ENCODE data around the gene CAMTA1. TPM values are rescaled to one million over a fixed set of nuclear protein-coding genes. Genes with fewer than 3 reads are reported as not detected.

The CAMTA1 gene
- total and polyA plus RNA-seq, 4 donors: 18.0 to 93.5 (median 35.8) TPM

DNA sequence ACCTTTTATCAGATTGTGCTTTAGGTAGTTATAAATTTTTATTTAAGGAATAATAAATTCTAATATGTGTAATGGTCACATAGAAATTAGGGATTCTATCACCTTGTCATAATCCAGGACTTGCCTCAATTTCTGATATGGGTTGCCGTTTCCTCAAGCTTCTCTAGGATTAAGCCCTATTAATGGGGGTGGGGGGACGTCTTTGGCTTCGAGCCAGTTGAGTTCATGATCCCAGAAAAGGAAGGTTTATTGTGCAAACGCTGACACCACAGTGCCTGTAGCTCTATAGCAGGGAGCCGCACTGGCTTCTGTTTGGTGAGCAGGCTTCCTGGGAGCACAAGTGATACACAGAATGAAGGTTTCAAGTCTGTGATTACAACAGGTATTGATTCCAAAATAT lies 963.9 kb downstream of the CAMTA1 start:
- DNase-seq (ENCODE audit: low spot score): no peak
- Histone ChIP-seq H3K9ac (ENCODE audit: low read depth in 1 of 2, low read length in 2 of 2) (no peak overlapping the region), H3K9me3 (ENCODE audit: control insufficient read depth in 4 of 4, low read length in 3 of 4) (no peaks in the 10 kb centered on the region), H3K27me3 (ENCODE audit: control insufficient read depth in 4 of 4, insufficient read depth in 4 of 4, low read length in 3 of 4) (no peaks in the 10 kb centered on the region), H3K36me3 (ENCODE audit: control insufficient read depth in 4 of 4, insufficient read depth in 3 of 4, low read depth in 1 of 4, low read length in 3 of 4) (no peaks in the 10 kb centered on the region), H3K4me3 (ENCODE audit: low read depth in 1 of 3, low read length in 3 of 3) (no peak overlapping the region), H3K4me1 (ENCODE audit: control insufficient read depth in 4 of 4, insufficient read depth in 4 of 4, low read length in 3 of 4) (peaks cover 0 to 8% (median 7%) of the 10 kb centered on the region in 4 donors), H3K27ac (ENCODE audit: low read depth in 1 of 2, low read length in 2 of 2) (no peak overlapping the region)
- 54% methylated on average over 5 of the region's 5 CpGs for WGBS
- TF ChIP-seq, protein P1, sequence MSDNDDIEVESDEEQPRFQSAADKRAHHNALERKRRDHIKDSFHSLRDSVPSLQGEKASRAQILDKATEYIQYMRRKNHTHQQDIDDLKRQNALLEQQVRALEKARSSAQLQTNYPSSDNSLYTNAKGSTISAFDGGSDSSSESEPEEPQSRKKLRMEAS (IDR thresholded peaks at IDR 0.05): no peak
- no peak for TF ChIP-seq RAD21 (IDR thresholded peaks at IDR 0.05)
- TF ChIP-seq TAF1 (conservative IDR thresholded peaks at IDR 0.05): no peak
- TF ChIP-seq RXRA (IDR thresholded peaks at IDR 0.05): no peak
- TF ChIP-seq, protein P2, sequence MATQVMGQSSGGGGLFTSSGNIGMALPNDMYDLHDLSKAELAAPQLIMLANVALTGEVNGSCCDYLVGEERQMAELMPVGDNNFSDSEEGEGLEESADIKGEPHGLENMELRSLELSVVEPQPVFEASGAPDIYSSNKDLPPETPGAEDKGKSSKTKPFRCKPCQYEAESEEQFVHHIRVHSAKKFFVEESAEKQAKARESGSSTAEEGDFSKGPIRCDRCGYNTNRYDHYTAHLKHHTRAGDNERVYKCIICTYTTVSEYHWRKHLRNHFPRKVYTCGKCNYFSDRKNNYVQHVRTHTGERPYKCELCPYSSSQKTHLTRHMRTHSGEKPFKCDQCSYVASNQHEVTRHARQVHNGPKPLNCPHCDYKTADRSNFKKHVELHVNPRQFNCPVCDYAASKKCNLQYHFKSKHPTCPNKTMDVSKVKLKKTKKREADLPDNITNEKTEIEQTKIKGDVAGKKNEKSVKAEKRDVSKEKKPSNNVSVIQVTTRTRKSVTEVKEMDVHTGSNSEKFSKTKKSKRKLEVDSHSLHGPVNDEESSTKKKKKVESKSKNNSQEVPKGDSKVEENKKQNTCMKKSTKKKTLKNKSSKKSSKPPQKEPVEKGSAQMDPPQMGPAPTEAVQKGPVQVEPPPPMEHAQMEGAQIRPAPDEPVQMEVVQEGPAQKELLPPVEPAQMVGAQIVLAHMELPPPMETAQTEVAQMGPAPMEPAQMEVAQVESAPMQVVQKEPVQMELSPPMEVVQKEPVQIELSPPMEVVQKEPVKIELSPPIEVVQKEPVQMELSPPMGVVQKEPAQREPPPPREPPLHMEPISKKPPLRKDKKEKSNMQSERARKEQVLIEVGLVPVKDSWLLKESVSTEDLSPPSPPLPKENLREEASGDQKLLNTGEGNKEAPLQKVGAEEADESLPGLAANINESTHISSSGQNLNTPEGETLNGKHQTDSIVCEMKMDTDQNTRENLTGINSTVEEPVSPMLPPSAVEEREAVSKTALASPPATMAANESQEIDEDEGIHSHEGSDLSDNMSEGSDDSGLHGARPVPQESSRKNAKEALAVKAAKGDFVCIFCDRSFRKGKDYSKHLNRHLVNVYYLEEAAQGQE (IDR thresholded peaks at IDR 0.05): no peak
- TF ChIP-seq FOXA1 (IDR thresholded peaks at IDR 0.05): no peak
- no peak for TF ChIP-seq EGR1 (IDR thresholded peaks at IDR 0.05; ENCODE audit: low read depth in 2 of 2)
- TF ChIP-seq SP1 (IDR thresholded peaks at IDR 0.05): no peak
- TF ChIP-seq, protein P3, sequence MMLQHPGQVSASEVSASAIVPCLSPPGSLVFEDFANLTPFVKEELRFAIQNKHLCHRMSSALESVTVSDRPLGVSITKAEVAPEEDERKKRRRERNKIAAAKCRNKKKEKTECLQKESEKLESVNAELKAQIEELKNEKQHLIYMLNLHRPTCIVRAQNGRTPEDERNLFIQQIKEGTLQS (IDR thresholded peaks at IDR 0.05): no peak
- TF ChIP-seq, protein P4, sequence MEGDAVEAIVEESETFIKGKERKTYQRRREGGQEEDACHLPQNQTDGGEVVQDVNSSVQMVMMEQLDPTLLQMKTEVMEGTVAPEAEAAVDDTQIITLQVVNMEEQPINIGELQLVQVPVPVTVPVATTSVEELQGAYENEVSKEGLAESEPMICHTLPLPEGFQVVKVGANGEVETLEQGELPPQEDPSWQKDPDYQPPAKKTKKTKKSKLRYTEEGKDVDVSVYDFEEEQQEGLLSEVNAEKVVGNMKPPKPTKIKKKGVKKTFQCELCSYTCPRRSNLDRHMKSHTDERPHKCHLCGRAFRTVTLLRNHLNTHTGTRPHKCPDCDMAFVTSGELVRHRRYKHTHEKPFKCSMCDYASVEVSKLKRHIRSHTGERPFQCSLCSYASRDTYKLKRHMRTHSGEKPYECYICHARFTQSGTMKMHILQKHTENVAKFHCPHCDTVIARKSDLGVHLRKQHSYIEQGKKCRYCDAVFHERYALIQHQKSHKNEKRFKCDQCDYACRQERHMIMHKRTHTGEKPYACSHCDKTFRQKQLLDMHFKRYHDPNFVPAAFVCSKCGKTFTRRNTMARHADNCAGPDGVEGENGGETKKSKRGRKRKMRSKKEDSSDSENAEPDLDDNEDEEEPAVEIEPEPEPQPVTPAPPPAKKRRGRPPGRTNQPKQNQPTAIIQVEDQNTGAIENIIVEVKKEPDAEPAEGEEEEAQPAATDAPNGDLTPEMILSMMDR (IDR thresholded peaks at IDR 0.05; ENCODE audit: low read depth, low read length, missing input control): no peak
- TF ChIP-seq HNF4G (IDR thresholded peaks at IDR 0.05): no peak
- no peak for TF ChIP-seq FOXA2 (IDR thresholded peaks at IDR 0.05)
- TF ChIP-seq HNF4A (conservative IDR thresholded peaks at IDR 0.05): no peak
- TF ChIP-seq NR2F2 (IDR thresholded peaks at IDR 0.05): no peak
- TF ChIP-seq JUND (IDR thresholded peaks at IDR 0.05): no peak
- no peak for TF ChIP-seq YY1 (IDR thresholded peaks at IDR 0.05)
- no peak for TF ChIP-seq GABPA (IDR thresholded peaks at IDR 0.05 in 1 of 2, conservative IDR thresholded peaks at IDR 0.05 in 1 of 2)
- TF ChIP-seq, protein P5, sequence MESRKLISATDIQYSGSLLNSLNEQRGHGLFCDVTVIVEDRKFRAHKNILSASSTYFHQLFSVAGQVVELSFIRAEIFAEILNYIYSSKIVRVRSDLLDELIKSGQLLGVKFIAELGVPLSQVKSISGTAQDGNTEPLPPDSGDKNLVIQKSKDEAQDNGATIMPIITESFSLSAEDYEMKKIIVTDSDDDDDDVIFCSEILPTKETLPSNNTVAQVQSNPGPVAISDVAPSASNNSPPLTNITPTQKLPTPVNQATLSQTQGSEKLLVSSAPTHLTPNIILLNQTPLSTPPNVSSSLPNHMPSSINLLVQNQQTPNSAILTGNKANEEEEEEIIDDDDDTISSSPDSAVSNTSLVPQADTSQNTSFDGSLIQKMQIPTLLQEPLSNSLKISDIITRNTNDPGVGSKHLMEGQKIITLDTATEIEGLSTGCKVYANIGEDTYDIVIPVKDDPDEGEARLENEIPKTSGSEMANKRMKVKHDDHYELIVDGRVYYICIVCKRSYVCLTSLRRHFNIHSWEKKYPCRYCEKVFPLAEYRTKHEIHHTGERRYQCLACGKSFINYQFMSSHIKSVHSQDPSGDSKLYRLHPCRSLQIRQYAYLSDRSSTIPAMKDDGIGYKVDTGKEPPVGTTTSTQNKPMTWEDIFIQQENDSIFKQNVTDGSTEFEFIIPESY (IDR thresholded peaks at IDR 0.05): no peak

All from liver (tissue), 9 donors.